GM12801 (cell line): ENCODE measurements around the gene NTN4.

ENCODE experiments used
- CTCF ChIP-seq: IDR thresholded peaks from one replicate; pipeline ENCODE4 v1.5.1; 2011; ENCODE audit warnings: control low read depth; ENCODE audit not compliant: insufficient read length; ENCODE audit errors: extremely low read depth

Gene NTN4

GRCh38 chr12:95790033-95790916 is at the start of gene NTN4:
NTN4 (minus strand) TSS chr12:95790764; CDS start chr12:95790309, 455 bp downstream.
- no peak for TF ChIP-seq CTCF

- TF ChIP-seq CTCF = no peak
Observed at GRCh38 chr12:95838125-95838524, 47.6 kb upstream of the NTN4 start.

- no peak for TF ChIP-seq CTCF
Observed at GRCh38 chr12:95837240-95838038, 46.9 kb upstream of the NTN4 start.

- TF ChIP-seq CTCF = no peak
Observed at GRCh38 chr12:95836630-95837239, 46.2 kb upstream of the NTN4 start.

DNA sequence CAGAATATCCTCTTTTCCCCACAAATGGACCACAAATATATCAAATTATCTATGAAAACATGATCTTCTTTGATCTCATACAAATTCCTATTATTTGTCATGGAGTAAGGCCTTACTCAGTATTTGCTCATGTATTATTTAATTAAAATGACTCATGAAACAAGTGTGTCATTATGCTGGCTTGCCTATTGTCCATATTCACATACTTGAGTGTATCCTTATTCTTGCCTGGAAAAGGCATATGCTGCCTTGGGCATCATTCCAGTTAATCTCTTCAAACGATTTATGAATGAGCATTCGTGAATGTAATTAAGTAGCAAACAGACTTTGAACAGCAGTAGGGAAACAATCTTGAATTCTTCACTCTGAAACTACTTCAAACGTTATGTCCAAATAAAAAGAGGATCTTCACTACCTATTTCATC is 45.6 kb upstream of the NTN4 start:
- TF ChIP-seq CTCF = no peak

GRCh38 chr12:95834572-95834971 is 44.0 kb upstream of the NTN4 start:
- TF ChIP-seq CTCF = no peak
